Tibial nerve (tissue), 3 donors: ENCODE results near the gene RELL1.

Experiments
- CTCF ChIP-seq, 5 experiments: fragments of 200-600 bp in 3 of 5; fragments of 450-650 bp in 2 of 5; sonication (generic) in 3 of 5; IDR thresholded peaks; one replicate each; pipeline ENCODE4 v1.5.1; 2016 to 2019; ENCODE audit warnings: antibody characterized with exemption in 5 of 5, mild to moderate bottlenecking in 3 of 5, moderate library complexity in 2 of 5
- POLR2A ChIP-seq, 2 donors: fragments of 450-650 bp; IDR thresholded peaks; one replicate each; pipeline ENCODE4 v1.6.1; 2017; ENCODE audit warnings: antibody characterized with exemption in 2 of 2, mild to moderate bottlenecking in 2 of 2, moderate library complexity in 2 of 2

- TF ChIP-seq CTCF (IDR thresholded peaks at IDR 0.05) (no peak), POLR2A (IDR thresholded peaks at IDR 0.05) (no peak)
These were observed 47.2 kb upstream of the RELL1 start for GRCh38 chr4:37733240-37733867.
